Gastrocnemius medialis (tissue), 4 donors: ENCODE results near the gene MTAP.

Experiments used
- CTCF ChIP-seq, 5 experiments: fragments of 450-650 bp in 3 of 5; fragments of 200-600 bp in 2 of 5; sonication (generic) in 2 of 5; IDR thresholded peaks in 4 of 5; conservative IDR thresholded peaks in 1 of 5; 1 replicate in 4 of 5; 2 replicates in 1 of 5; pipeline ENCODE4 v1.5.1; 2016 to 2019; ENCODE audit warnings: antibody characterized with exemption in 5 of 5, mild to moderate bottlenecking in 3 of 5, moderate library complexity in 3 of 5
- POLR2A ChIP-seq, 2 donors: fragments of 450-650 bp; IDR thresholded peaks; one replicate each; pipeline ENCODE4 v1.6.1; 2017; ENCODE audit warnings: antibody characterized with exemption in 2 of 2, mild to moderate bottlenecking in 2 of 2, moderate library complexity in 2 of 2

- TF ChIP-seq CTCF (IDR thresholded peaks at IDR 0.05 in 4 of 5, conservative IDR thresholded peaks at IDR 0.05 in 1 of 5) (no peak), POLR2A (IDR thresholded peaks at IDR 0.05) (no peak)
Measured at GRCh38 chr9:21770871-21771560, 31.4 kb upstream of the MTAP start.
